Breast epithelium (tissue), 3 donors: ENCODE data around the gene GATA6.

Experiments used
- POLR2AphosphoS5 ChIP-seq, 3 donors: sonication (generic); formaldehyde crosslinking; IDR thresholded peaks; one replicate each; pipeline ENCODE4 v1.6.1; 2017; ENCODE audit warnings: antibody characterized with exemption in 3 of 3
- TF ChIP-seq, protein P1 (sequence below), 3 donors: fragments of 450-650 bp; IDR thresholded peaks; one replicate each; pipeline ENCODE4 v1.5.1; 2016 to 2017; ENCODE audit warnings: antibody characterized with exemption in 3 of 3, mild to moderate bottlenecking in 3 of 3, moderate library complexity in 3 of 3

DNA sequence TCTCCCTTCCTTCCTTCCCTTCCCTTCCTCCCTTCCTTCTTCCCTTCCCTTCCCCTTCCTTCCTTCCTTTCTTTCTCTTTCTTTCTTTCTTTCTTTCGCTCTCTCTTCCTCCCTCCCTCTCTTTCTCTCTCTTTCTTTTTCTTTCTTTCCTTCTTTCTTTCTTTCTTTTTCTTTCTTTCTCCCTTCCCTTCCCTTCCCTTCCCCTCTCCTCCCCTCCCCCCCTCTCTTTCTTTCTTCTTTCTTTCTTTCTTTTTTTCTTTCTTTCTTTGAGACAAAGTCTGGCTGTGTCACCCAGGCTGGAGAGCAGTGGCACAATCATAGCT lies 34.8 kb downstream of the GATA6 start:
- TF ChIP-seq, protein P1, sequence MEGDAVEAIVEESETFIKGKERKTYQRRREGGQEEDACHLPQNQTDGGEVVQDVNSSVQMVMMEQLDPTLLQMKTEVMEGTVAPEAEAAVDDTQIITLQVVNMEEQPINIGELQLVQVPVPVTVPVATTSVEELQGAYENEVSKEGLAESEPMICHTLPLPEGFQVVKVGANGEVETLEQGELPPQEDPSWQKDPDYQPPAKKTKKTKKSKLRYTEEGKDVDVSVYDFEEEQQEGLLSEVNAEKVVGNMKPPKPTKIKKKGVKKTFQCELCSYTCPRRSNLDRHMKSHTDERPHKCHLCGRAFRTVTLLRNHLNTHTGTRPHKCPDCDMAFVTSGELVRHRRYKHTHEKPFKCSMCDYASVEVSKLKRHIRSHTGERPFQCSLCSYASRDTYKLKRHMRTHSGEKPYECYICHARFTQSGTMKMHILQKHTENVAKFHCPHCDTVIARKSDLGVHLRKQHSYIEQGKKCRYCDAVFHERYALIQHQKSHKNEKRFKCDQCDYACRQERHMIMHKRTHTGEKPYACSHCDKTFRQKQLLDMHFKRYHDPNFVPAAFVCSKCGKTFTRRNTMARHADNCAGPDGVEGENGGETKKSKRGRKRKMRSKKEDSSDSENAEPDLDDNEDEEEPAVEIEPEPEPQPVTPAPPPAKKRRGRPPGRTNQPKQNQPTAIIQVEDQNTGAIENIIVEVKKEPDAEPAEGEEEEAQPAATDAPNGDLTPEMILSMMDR (IDR thresholded peaks at IDR 0.05): no peak
- no peak for TF ChIP-seq POLR2AphosphoS5 (IDR thresholded peaks at IDR 0.05)
